ENCODE measurements around the gene CDHR2. TPM values are rescaled to one million over a fixed set of nuclear protein-coding genes. Genes with fewer than 3 reads are reported as not detected.

Gene CDHR2
- total and polyA plus RNA-seq, 2 of the 13 experiments (the other 11 are each of a cell fraction or from before 2014, with no cell fraction given): 17.9 to 20.9 TPM

DNA sequence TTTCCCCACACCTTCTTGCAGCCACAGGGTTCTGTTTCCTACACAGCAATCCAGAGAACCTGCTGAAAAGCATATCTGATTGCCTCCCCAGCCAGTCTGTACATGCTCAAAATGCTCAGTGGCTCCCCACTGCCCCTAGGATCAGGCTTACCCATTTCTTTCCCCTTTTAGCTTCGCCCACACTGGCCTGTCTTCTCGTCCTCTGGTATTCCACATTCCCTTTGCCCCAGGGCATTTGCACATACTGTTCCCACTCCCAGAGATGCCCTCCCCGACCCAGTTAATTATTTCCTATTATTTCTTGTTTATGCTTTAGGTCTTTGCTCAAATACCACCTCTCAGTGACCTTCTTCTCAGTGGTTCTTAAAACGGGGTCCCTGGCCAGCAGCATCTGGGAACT is 91.5 kb downstream of the CDHR2 start:
- ATAC-seq (no peak), FAIRE-seq (no peak), DNase-seq (ENCODE audit: low spot score) (no peak)
- Histone ChIP-seq H2AFZ (ENCODE audit: low read length) (no peak overlapping the region), H3K9ac (ENCODE audit: insufficient read depth, low read depth, low read length) (no peak overlapping the region), H3K79me2 (ENCODE audit: insufficient read depth, low read length) (no peaks in the 10 kb centered on the region), H3K4me3 (replicated peaks in 1 of 3; ENCODE audit: insufficient read depth in 1 of 3, low read depth in 2 of 3, low read length in 3 of 3) (no peak overlapping the region), H4K20me1 (ENCODE audit: insufficient read depth, low read length) (no peaks in the 10 kb centered on the region), H3K9me3 (ENCODE audit: low read length) (no peaks in the 10 kb centered on the region), H3K4me2 (ENCODE audit: low read depth, low read length) (no peak overlapping the region), H3K36me3 (replicated peaks in 1 of 2; ENCODE audit: control insufficient read depth in 1 of 2, insufficient read depth in 2 of 2, low read length in 2 of 2) (no peaks in the 10 kb centered on the region), H3K27me3 (ENCODE audit: control insufficient read depth in 1 of 2, insufficient read depth in 2 of 2, low read length in 2 of 2) (peaks cover 13 to 65% of the 10 kb centered on the region in 2 experiments), H3K4me1 (ENCODE audit: insufficient read depth, low read length) (no peaks in the 10 kb centered on the region), H3K27ac (ENCODE audit: extremely low read length, insufficient read depth, low read length) (no peak overlapping the region)
- no TSS peak for BruUV-seq (replicated peaks)
- ChIA-PET CTCF (ENCODE audit: low intra/inter-chr PET ratio, low total read pairs) (no interaction called here), POLR2A (no interaction called here)
- WGBS (ENCODE audit: low lambda C conversion rate): 3% methylated on average over 4 of the region's 4 CpGs
- in situ Hi-C loops (cut with HindIII; ENCODE audit: extremely low pct_ligation_motif_present, low pct_unique_long_range_greater_than_20kb): no loop called here
- intact Hi-C loops (cut with micrococcal nuclease; ENCODE audit: unreplicated experiment): no loop called here
- no peak for TF ChIP-seq PRMT3 (CRISPR knock-in tag; IDR thresholded peaks at IDR 0.05; ENCODE audit: borderline replicate concordance, low read depth)
- TF ChIP-seq, protein P1, sequence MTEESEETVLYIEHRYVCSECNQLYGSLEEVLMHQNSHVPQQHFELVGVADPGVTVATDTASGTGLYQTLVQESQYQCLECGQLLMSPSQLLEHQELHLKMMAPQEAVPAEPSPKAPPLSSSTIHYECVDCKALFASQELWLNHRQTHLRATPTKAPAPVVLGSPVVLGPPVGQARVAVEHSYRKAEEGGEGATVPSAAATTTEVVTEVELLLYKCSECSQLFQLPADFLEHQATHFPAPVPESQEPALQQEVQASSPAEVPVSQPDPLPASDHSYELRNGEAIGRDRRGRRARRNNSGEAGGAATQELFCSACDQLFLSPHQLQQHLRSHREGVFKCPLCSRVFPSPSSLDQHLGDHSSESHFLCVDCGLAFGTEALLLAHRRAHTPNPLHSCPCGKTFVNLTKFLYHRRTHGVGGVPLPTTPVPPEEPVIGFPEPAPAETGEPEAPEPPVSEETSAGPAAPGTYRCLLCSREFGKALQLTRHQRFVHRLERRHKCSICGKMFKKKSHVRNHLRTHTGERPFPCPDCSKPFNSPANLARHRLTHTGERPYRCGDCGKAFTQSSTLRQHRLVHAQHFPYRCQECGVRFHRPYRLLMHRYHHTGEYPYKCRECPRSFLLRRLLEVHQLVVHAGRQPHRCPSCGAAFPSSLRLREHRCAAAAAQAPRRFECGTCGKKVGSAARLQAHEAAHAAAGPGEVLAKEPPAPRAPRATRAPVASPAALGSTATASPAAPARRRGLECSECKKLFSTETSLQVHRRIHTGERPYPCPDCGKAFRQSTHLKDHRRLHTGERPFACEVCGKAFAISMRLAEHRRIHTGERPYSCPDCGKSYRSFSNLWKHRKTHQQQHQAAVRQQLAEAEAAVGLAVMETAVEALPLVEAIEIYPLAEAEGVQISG (CRISPR knock-in tag; IDR thresholded peaks at IDR 0.05): no peak
- no peak for TF ChIP-seq KDM1A (CRISPR knock-in tag; IDR thresholded peaks at IDR 0.05)
- TF ChIP-seq, protein P2, sequence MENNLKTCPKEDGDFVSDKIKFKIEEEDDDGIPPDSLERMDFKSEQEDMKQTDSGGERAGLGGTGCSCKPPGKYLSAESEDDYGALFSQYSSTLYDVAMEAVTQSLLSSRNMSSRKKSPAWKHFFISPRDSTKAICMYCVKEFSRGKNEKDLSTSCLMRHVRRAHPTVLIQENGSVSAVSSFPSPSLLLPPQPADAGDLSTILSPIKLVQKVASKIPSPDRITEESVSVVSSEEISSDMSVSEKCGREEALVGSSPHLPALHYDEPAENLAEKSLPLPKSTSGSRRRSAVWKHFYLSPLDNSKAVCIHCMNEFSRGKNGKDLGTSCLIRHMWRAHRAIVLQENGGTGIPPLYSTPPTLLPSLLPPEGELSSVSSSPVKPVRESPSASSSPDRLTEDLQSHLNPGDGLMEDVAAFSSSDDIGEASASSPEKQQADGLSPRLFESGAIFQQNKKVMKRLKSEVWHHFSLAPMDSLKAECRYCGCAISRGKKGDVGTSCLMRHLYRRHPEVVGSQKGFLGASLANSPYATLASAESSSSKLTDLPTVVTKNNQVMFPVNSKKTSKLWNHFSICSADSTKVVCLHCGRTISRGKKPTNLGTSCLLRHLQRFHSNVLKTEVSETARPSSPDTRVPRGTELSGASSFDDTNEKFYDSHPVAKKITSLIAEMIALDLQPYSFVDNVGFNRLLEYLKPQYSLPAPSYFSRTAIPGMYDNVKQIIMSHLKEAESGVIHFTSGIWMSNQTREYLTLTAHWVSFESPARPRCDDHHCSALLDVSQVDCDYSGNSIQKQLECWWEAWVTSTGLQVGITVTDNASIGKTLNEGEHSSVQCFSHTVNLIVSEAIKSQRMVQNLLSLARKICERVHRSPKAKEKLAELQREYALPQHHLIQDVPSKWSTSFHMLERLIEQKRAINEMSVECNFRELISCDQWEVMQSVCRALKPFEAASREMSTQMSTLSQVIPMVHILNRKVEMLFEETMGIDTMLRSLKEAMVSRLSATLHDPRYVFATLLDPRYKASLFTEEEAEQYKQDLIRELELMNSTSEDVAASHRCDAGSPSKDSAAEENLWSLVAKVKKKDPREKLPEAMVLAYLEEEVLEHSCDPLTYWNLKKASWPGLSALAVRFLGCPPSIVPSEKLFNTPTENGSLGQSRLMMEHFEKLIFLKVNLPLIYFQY (CRISPR knock-in tag; IDR thresholded peaks at IDR 0.05; ENCODE audit: borderline replicate concordance): no peak
- no peak for TF ChIP-seq PRPF4 (IDR thresholded peaks at IDR 0.05; ENCODE audit: low read depth, low read length, poor library complexity, severe bottlenecking)
- no peak for TF ChIP-seq ZC3H4 (CRISPR knock-in tag; IDR thresholded peaks at IDR 0.05; ENCODE audit: borderline replicate concordance)
- TF ChIP-seq, protein P3, sequence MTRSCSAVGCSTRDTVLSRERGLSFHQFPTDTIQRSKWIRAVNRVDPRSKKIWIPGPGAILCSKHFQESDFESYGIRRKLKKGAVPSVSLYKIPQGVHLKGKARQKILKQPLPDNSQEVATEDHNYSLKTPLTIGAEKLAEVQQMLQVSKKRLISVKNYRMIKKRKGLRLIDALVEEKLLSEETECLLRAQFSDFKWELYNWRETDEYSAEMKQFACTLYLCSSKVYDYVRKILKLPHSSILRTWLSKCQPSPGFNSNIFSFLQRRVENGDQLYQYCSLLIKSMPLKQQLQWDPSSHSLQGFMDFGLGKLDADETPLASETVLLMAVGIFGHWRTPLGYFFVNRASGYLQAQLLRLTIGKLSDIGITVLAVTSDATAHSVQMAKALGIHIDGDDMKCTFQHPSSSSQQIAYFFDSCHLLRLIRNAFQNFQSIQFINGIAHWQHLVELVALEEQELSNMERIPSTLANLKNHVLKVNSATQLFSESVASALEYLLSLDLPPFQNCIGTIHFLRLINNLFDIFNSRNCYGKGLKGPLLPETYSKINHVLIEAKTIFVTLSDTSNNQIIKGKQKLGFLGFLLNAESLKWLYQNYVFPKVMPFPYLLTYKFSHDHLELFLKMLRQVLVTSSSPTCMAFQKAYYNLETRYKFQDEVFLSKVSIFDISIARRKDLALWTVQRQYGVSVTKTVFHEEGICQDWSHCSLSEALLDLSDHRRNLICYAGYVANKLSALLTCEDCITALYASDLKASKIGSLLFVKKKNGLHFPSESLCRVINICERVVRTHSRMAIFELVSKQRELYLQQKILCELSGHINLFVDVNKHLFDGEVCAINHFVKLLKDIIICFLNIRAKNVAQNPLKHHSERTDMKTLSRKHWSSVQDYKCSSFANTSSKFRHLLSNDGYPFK (CRISPR knock-in tag; IDR thresholded peaks at IDR 0.05; ENCODE audit: borderline replicate concordance): no peak
- no peak for TF ChIP-seq ZNF883 (CRISPR knock-in tag; IDR thresholded peaks at IDR 0.05; ENCODE audit: not compliant biosample characterization)
- TF ChIP-seq ZBTB7A (CRISPR knock-in tag; IDR thresholded peaks at IDR 0.05): no peak
- TF ChIP-seq, protein P4, sequence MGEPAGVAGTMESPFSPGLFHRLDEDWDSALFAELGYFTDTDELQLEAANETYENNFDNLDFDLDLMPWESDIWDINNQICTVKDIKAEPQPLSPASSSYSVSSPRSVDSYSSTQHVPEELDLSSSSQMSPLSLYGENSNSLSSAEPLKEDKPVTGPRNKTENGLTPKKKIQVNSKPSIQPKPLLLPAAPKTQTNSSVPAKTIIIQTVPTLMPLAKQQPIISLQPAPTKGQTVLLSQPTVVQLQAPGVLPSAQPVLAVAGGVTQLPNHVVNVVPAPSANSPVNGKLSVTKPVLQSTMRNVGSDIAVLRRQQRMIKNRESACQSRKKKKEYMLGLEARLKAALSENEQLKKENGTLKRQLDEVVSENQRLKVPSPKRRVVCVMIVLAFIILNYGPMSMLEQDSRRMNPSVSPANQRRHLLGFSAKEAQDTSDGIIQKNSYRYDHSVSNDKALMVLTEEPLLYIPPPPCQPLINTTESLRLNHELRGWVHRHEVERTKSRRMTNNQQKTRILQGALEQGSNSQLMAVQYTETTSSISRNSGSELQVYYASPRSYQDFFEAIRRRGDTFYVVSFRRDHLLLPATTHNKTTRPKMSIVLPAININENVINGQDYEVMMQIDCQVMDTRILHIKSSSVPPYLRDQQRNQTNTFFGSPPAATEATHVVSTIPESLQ (CRISPR knock-in tag; conservative IDR thresholded peaks at IDR 0.05): no peak
- TF ChIP-seq, protein P5, sequence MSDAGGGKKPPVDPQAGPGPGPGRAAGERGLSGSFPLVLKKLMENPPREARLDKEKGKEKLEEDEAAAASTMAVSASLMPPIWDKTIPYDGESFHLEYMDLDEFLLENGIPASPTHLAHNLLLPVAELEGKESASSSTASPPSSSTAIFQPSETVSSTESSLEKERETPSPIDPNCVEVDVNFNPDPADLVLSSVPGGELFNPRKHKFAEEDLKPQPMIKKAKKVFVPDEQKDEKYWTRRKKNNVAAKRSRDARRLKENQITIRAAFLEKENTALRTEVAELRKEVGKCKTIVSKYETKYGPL (CRISPR knock-in tag; IDR thresholded peaks at IDR 0.05): no peak
- no peak for TF ChIP-seq ASH2L (IDR thresholded peaks at IDR 0.05; ENCODE audit: insufficient read length, low read depth, low read length)

Measured in HepG2 (cell line).